IMR-90 (cell line): Measurements from ENCODE around the gene SNRK. TPM values are rescaled to one million over a fixed set of nuclear protein-coding genes. Genes with fewer than 3 reads are reported as not detected.

Experiments
- ATAC-seq: fragments of 200-7000 bp; cut with Tn5 transposase; 2 replicates; pipeline ENCODE4 v1.9.1; 2020; ENCODE audit warnings: low read depth, mild to moderate bottlenecking, moderate library complexity
- BruUV-seq: library from RNA; stranded (reverse); fragments of 400-500 nt; replicated peaks from 2 replicates; lab custom pipeline; 2021; lab: Mats Ljungman, UMichigan
- CTCF ChIA-PET: fragments of 300-600 bp; formaldehyde crosslinking; extraction: SDS; loops from one replicate; lab custom pipeline; 2021; ENCODE audit warnings: antibody characterized with exemption; lab: Yijun Ruan, JAX
- POLR2A ChIA-PET: fragments of 300-600 bp; sonication (Branson Sonifier 250); formaldehyde crosslinking; loops from one replicate; lab custom pipeline; 2022; ENCODE audit warnings: antibody characterized with exemption; ENCODE audit not compliant: unreplicated experiment; lab: Charles Lee
- DNase-seq: peaks from one replicate; pipeline ENCODE4 v3.0.0; 2013
- H2AFZ ChIP-seq: replicated peaks from 2 replicates; pipeline ENCODE3; 2013; ENCODE audit warnings: low read length, mild to moderate bottlenecking; ENCODE audit not compliant: poor library complexity
- H2AK5ac ChIP-seq: 2 replicates; pipeline ENCODE4 v1.6.1; 2013; ENCODE audit warnings: low read depth, low read length, inconsistent platforms
- H2AK9ac ChIP-seq: replicated peaks from 2 replicates; pipeline ENCODE3; 2013; ENCODE audit warnings: mild to moderate bottlenecking, low read depth, low read length, moderate library complexity; ENCODE audit not compliant: poor library complexity
- H2BK120ac ChIP-seq: 2 replicates; pipeline ENCODE4 v1.6.1; 2013; ENCODE audit warnings: low read depth, low read length, inconsistent platforms
- H2BK15ac ChIP-seq: 3 replicates; pipeline ENCODE4 v1.6.1; 2013; ENCODE audit warnings: low read depth, low read length, inconsistent platforms
- H2BK20ac ChIP-seq: 2 replicates; pipeline ENCODE4 v1.6.1; 2013; ENCODE audit warnings: low read depth, mild to moderate bottlenecking, inconsistent platforms, low read length, moderate library complexity
- H2BK5ac ChIP-seq: 2 replicates; pipeline ENCODE4 v1.6.1; 2013; ENCODE audit warnings: mild to moderate bottlenecking, low read depth, low read length, inconsistent platforms; ENCODE audit not compliant: poor library complexity, severe bottlenecking
- H3K14ac ChIP-seq: replicated peaks from 2 replicates; pipeline ENCODE4 v1.6.1; 2013; ENCODE audit warnings: low read depth, low read length, inconsistent platforms
- H3K18ac ChIP-seq: 2 replicates; pipeline ENCODE4 v1.6.1; 2013; ENCODE audit warnings: low read depth, low read length, control low read depth
- H3K23ac ChIP-seq: 2 replicates; pipeline ENCODE4 v1.6.1; 2013; ENCODE audit warnings: low read depth, low read length, inconsistent platforms
- H3K27ac ChIP-seq: 2 replicates; pipeline ENCODE4 v1.5.1; 2013; ENCODE audit warnings: mild to moderate bottlenecking, control low read depth, low read length; ENCODE audit not compliant: insufficient read depth
- H3K27me3 ChIP-seq: 2 replicates; pipeline ENCODE4 v1.6.1; 2013; ENCODE audit warnings: low read length; ENCODE audit not compliant: control insufficient read depth, insufficient read depth
- H3K36me3 ChIP-seq: 2 replicates; pipeline ENCODE4 v1.6.1; 2013; ENCODE audit warnings: low read length, mixed read lengths; ENCODE audit not compliant: control insufficient read depth, insufficient read depth
- H3K4ac ChIP-seq: 2 replicates; pipeline ENCODE4 v1.6.1; 2013; ENCODE audit warnings: low read depth, low read length, inconsistent platforms
- H3K4me1 ChIP-seq: 2 replicates; pipeline ENCODE4 v1.6.1; 2013; ENCODE audit warnings: low read length, mixed read lengths; ENCODE audit not compliant: control insufficient read depth, insufficient read depth
- H3K4me2 ChIP-seq: 2 replicates; pipeline ENCODE4 v1.6.1; 2013; ENCODE audit warnings: low read depth, mild to moderate bottlenecking, control low read depth, low read length, moderate library complexity
- H3K4me3 ChIP-seq: 2 replicates; pipeline ENCODE4 v1.5.1; 2013; ENCODE audit warnings: low read depth, mild to moderate bottlenecking, control low read depth, low read length, moderate library complexity; ENCODE audit not compliant: insufficient read depth
- H3K56ac ChIP-seq: 2 replicates; pipeline ENCODE4 v1.6.1; 2013; ENCODE audit warnings: low read length, inconsistent platforms; ENCODE audit not compliant: insufficient read depth; ENCODE audit errors: extremely low read depth
- H3K79me1 ChIP-seq, 2 experiments: 2 replicates each; pipeline ENCODE4 v1.6.1; 2013; ENCODE audit warnings: low read length in 2 of 2, inconsistent platforms in 1 of 2, low read depth in 1 of 2
- H3K9ac ChIP-seq: 2 replicates; pipeline ENCODE4 v1.6.1; 2013; ENCODE audit warnings: low read depth, low read length, control low read depth
- H3K9me1 ChIP-seq: 2 replicates; pipeline ENCODE4 v1.6.1; 2013; ENCODE audit warnings: low read length, inconsistent platforms; ENCODE audit not compliant: insufficient read depth
- H3K9me3 ChIP-seq: 2 replicates; pipeline ENCODE4 v1.6.1; 2013; ENCODE audit warnings: low read length; ENCODE audit not compliant: control insufficient read depth, insufficient read depth
- H4K20me1 ChIP-seq: 2 replicates; pipeline ENCODE4 v1.6.1; 2013; ENCODE audit warnings: low read length, inconsistent platforms; ENCODE audit not compliant: insufficient read depth
- H4K5ac ChIP-seq: 2 replicates; pipeline ENCODE4 v1.6.1; 2013; ENCODE audit warnings: mild to moderate bottlenecking, low read depth, low read length, control low read depth
- H4K8ac ChIP-seq, 2 experiments: 2 replicates each; pipeline ENCODE4 v1.6.1; 2013; ENCODE audit warnings: low read depth in 2 of 2, low read length in 2 of 2, control low read depth in 1 of 2, inconsistent platforms in 1 of 2
- H4K91ac ChIP-seq: 2 replicates; pipeline ENCODE4 v1.6.1; 2013; ENCODE audit warnings: low read depth, low read length, inconsistent platforms; ENCODE audit not compliant: insufficient read depth
- BHLHE40 ChIP-seq: fragments of 150-350 bp; IDR thresholded peaks from 2 replicates; pipeline ENCODE4 v1.6.1; 2016; ENCODE audit warnings: mild to moderate bottlenecking, low read depth, low read length
- CEBPB ChIP-seq: IDR thresholded peaks from 2 replicates; pipeline ENCODE4 v1.6.1; 2012; ENCODE audit warnings: low read depth, low read length, improper control_type of control experiment
- CHD1 ChIP-seq: IDR thresholded peaks from 2 replicates; pipeline ENCODE4 v1.6.1; 2012; ENCODE audit warnings: low read depth, low read length, improper control_type of control experiment
- FOS ChIP-seq: fragments of 150-350 bp; IDR thresholded peaks from 2 replicates; pipeline ENCODE4 v1.6.1; 2016; ENCODE audit warnings: low read depth, low read length
- MAFK ChIP-seq: IDR thresholded peaks from 2 replicates; pipeline ENCODE4 v1.6.1; 2012; ENCODE audit warnings: low read depth, low read length, improper control_type of control experiment
- MAZ ChIP-seq: IDR thresholded peaks from 2 replicates; pipeline ENCODE4 v1.6.1; 2012; ENCODE audit warnings: low read depth, mild to moderate bottlenecking, low read length, improper control_type of control experiment, moderate library complexity, borderline replicate concordance
- MXI1 ChIP-seq: IDR thresholded peaks from 2 replicates; pipeline ENCODE4 v1.6.1; 2012; ENCODE audit warnings: low read depth, mild to moderate bottlenecking, low read length, moderate library complexity, borderline replicate concordance
- NFE2L2 ChIP-seq: fragments of 150-350 bp; IDR thresholded peaks from 2 replicates; pipeline ENCODE4 v1.6.1; 2016; ENCODE audit warnings: low read depth, mild to moderate bottlenecking, low read length
- POLR2A ChIP-seq: IDR thresholded peaks from 2 replicates; pipeline ENCODE4 v1.6.1; 2012; ENCODE audit warnings: mild to moderate bottlenecking, low read depth, low read length
- RCOR1 ChIP-seq: IDR thresholded peaks from 2 replicates; pipeline ENCODE4 v1.6.1; 2012; ENCODE audit warnings: mild to moderate bottlenecking, low read length, improper control_type of control experiment; ENCODE audit not compliant: insufficient replicate concordance
- RFX5 ChIP-seq: IDR thresholded peaks from 2 replicates; pipeline ENCODE4 v1.8.0; 2012; ENCODE audit warnings: low read depth, mild to moderate bottlenecking, low read length, moderate library complexity
- SMC3 ChIP-seq: fragments of 150-350 bp; IDR thresholded peaks from 2 replicates; pipeline ENCODE4 v1.6.1; 2016; ENCODE audit warnings: low read depth, mild to moderate bottlenecking, antibody characterized with exemption, low read length, moderate library complexity
- WGBS, 2 experiments: methylation state at CpG; one replicate each; pipeline versions ENCODE4 v1.1.5 to v1.1.7; 2013; ENCODE audit warnings: missing lambda C conversion rate in 2 of 2; ENCODE audit not compliant: insufficient read length in 1 of 2; ENCODE audit errors: extremely low coverage in 2 of 2; 5-methylcytosine and 5-hydroxymethylcytosine counted together
- dilution Hi-C: fragments of 300-500 bp; cut with HindIII; formaldehyde crosslinking; loops from one replicate; pipeline ENCODE4 v1.14.3; 2018; ENCODE audit warnings: low sequenced_read_pairs; ENCODE audit not compliant: unreplicated experiment
- in situ Hi-C: fragments of 300-500 bp; cut with MboI; formaldehyde crosslinking; loops from 3 replicates; pipeline ENCODE4 v1.14.3; 2019; ENCODE audit warnings: low sequenced_read_pairs, inconsistent platforms, mixed read lengths
- intact Hi-C: fragments of 100-400 bp; cut with micrococcal nuclease; formaldehyde crosslinking; loops from 2 replicates; pipeline ENCODE4 v1.10.0; 2022
- polyA plus RNA-seq, 3 experiments: library from polyadenylated mRNA; depleted of rRNA; stranded (reverse); fragments of >200 nt; gene quantifications; 2 replicates each; pipeline ENCODE4 v1.2.3, GENCODE V29; 2012; ENCODE audit warnings: low replicate concordance in 1 of 3
- total RNA-seq: library from RNA; depleted of rRNA; stranded (reverse); fragments of >200 nt; gene quantifications from 2 replicates; pipeline ENCODE4 v1.2.3, GENCODE V29; 2012
- TF ChIP-seq, protein P1 (sequence below): conservative IDR thresholded peaks from 2 replicates; pipeline ENCODE4 v1.5.1; 2012; ENCODE audit warnings: mild to moderate bottlenecking, low read depth, low read length, improper control_type of control experiment
- TF ChIP-seq, protein P2 (sequence below): fragments of 150-350 bp; IDR thresholded peaks from 2 replicates; pipeline ENCODE4 v1.6.1; 2017; ENCODE audit warnings: mild to moderate bottlenecking, antibody characterized with exemption, low read length, low read depth
- TF ChIP-seq, protein P3 (sequence below): fragments of 150-350 bp; IDR thresholded peaks from 2 replicates; pipeline ENCODE4 v1.6.1; 2016; ENCODE audit warnings: low read depth, mild to moderate bottlenecking, low read length, moderate library complexity, borderline replicate concordance

Gene SNRK
- total and polyA plus RNA-seq, 2 of the 4 experiments (the other 2 are of a cell fraction) = 4.7 to 23.1 TPM

DNA sequence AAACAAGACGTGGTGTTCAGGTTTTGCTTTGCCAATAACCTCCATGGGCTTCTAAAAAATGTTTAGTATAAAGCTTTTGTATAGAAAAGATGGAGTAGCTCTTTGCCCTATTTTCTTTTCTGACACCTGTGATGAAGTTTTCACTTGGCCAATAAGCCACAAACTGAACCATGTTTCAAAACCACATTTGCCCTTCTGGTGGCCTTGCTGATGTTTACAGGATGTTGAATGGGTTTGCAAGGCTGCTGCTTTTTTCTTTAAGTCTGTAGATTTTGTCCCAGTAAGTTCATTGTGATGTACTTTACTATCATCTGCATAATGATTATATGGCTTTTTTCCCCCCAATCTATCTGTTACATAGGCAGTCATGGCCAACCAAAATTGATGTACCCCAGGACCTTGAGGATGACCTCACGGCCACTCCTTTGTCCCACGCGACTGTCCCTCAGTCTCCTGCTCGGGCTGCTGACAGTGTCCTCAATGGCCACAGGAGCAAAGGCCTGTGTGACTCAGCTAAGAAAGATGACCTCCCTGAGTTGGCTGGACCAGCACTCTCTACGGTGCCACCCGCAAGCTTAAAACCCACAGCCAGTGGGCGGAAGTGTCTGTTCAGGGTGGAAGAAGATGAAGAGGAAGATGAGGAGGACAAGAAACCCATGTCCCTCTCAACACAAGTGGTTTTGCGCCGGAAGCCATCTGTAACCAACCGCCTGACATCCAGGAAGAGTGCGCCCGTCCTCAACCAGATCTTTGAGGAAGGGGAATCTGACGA lies 60.8 kb downstream of the SNRK start:
- H3K4me2 ChIP-seq = no peak overlapping the region
- no peak overlapping the region for H2AK9ac ChIP-seq
- peaks cover 39% of the 10 kb centered on the region for H3K36me3 ChIP-seq
- no peak overlapping the region for H3K18ac ChIP-seq
- no peak overlapping the region for H2AFZ ChIP-seq
- no peaks in the 10 kb centered on the region for H3K27me3 ChIP-seq
- no peak overlapping the region for H3K4ac ChIP-seq
- no peak overlapping the region for H3K14ac ChIP-seq
- DNase-seq = peak; percentile 21
- no peak overlapping the region for H3K9ac ChIP-seq
- ChIA-PET POLR2A (no interaction called here), CTCF (no interaction called here)
- H3K4me1 ChIP-seq = peaks cover 2% of the 10 kb centered on the region
- ATAC-seq = no peak
- H3K9me3 ChIP-seq = peaks cover 1% of the 10 kb centered on the region; the same call in 1 of the 2 replicates
- no peak overlapping the region for H3K4me3 ChIP-seq
- no peak overlapping the region for H3K23ac ChIP-seq
- H3K9me1 ChIP-seq = peaks cover 4% of the 10 kb centered on the region; the same call in 1 of the 2 replicates
- H3K27ac ChIP-seq = no peak overlapping the region
- H4K5ac ChIP-seq = no peak overlapping the region
- dilution Hi-C loops (no loop called here), intact Hi-C loops (no loop called here), in situ Hi-C loops (no loop called here)
- H3K56ac ChIP-seq = no peak overlapping the region
- H3K79me1 ChIP-seq = peaks cover 10 to 46% of the 10 kb centered on the region in 2 experiments
- no peak overlapping the region for H4K8ac ChIP-seq
- H2BK120ac ChIP-seq = no peak overlapping the region
- H4K91ac ChIP-seq = no peak overlapping the region
- H2AK5ac ChIP-seq = no peak overlapping the region
- H4K20me1 ChIP-seq = no peaks in the 10 kb centered on the region
- no peak overlapping the region for H2BK15ac ChIP-seq
- BruUV-seq = no TSS peak
- no peak overlapping the region for H2BK5ac ChIP-seq
- WGBS, 2 experiments = 100% methylated on average over 7 of the region's 14 CpGs; no CpG with 5 or more reads in 1 of the 2 experiments
- no peak overlapping the region for H2BK20ac ChIP-seq
- TF ChIP-seq RFX5 (no peak), BHLHE40 (no peak), MAZ (no peak), MXI1 (no peak), RCOR1 (no peak), CHD1 (no peak), CEBPB (no peak), SMC3 (no peak), POLR2A (no peak), FOS (no peak), MAFK (no peak), NFE2L2 (no peak)
- TF ChIP-seq, protein P1, sequence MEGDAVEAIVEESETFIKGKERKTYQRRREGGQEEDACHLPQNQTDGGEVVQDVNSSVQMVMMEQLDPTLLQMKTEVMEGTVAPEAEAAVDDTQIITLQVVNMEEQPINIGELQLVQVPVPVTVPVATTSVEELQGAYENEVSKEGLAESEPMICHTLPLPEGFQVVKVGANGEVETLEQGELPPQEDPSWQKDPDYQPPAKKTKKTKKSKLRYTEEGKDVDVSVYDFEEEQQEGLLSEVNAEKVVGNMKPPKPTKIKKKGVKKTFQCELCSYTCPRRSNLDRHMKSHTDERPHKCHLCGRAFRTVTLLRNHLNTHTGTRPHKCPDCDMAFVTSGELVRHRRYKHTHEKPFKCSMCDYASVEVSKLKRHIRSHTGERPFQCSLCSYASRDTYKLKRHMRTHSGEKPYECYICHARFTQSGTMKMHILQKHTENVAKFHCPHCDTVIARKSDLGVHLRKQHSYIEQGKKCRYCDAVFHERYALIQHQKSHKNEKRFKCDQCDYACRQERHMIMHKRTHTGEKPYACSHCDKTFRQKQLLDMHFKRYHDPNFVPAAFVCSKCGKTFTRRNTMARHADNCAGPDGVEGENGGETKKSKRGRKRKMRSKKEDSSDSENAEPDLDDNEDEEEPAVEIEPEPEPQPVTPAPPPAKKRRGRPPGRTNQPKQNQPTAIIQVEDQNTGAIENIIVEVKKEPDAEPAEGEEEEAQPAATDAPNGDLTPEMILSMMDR = no peak
- TF ChIP-seq, protein P2, sequence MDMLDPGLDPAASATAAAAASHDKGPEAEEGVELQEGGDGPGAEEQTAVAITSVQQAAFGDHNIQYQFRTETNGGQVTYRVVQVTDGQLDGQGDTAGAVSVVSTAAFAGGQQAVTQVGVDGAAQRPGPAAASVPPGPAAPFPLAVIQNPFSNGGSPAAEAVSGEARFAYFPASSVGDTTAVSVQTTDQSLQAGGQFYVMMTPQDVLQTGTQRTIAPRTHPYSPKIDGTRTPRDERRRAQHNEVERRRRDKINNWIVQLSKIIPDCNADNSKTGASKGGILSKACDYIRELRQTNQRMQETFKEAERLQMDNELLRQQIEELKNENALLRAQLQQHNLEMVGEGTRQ = no peak
- TF ChIP-seq, protein P3, sequence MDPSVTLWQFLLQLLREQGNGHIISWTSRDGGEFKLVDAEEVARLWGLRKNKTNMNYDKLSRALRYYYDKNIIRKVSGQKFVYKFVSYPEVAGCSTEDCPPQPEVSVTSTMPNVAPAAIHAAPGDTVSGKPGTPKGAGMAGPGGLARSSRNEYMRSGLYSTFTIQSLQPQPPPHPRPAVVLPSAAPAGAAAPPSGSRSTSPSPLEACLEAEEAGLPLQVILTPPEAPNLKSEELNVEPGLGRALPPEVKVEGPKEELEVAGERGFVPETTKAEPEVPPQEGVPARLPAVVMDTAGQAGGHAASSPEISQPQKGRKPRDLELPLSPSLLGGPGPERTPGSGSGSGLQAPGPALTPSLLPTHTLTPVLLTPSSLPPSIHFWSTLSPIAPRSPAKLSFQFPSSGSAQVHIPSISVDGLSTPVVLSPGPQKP = no peak
